Measurements from ENCODE around the gene SMARCC1. TPM values are rescaled to one million over a fixed set of nuclear protein-coding genes. Genes with fewer than 3 reads are reported as not detected.

The SMARCC1 gene
- total and polyA plus RNA-seq, 2 of the 4 experiments (the other 2 are of a cell fraction), result 18.6 to 39.6 TPM

- Histone ChIP-seq H4K91ac (ENCODE audit: insufficient read depth, low read depth, low read length) (no peak overlapping the region), H2BK15ac (ENCODE audit: low read depth, low read length) (no peak overlapping the region), H3K9me1 (ENCODE audit: insufficient read depth, low read length) (no peaks in the 10 kb centered on the region), H3K9ac (ENCODE audit: low read depth, low read length) (no peak overlapping the region), H3K14ac (replicated peaks; ENCODE audit: low read depth, low read length) (no peak overlapping the region), H3K27ac (ENCODE audit: insufficient read depth, low read length) (no peak overlapping the region), H2AK5ac (ENCODE audit: low read depth, low read length) (no peak overlapping the region), H4K8ac (ENCODE audit: low read depth in 2 of 2, low read length in 2 of 2) (no peak overlapping the region), H3K79me1 (ENCODE audit: low read depth in 1 of 2, low read length in 2 of 2) (no peaks in the 10 kb centered on the region), H3K27me3 (ENCODE audit: control insufficient read depth, insufficient read depth, low read length) (no peaks in the 10 kb centered on the region), H3K9me3 (ENCODE audit: control insufficient read depth, insufficient read depth, low read length) (peaks cover 5% of the 10 kb centered on the region), H2AK9ac (replicated peaks; ENCODE audit: low read depth, low read length, poor library complexity) (no peak overlapping the region), H4K5ac (ENCODE audit: low read depth, low read length) (no peak overlapping the region), H3K4me3 (ENCODE audit: insufficient read depth, low read depth, low read length) (no peak overlapping the region), H3K56ac (ENCODE audit: extremely low read depth, insufficient read depth, low read length) (no peak overlapping the region), H3K4ac (ENCODE audit: low read depth, low read length) (no peak overlapping the region), H4K20me1 (ENCODE audit: insufficient read depth, low read length) (no peaks in the 10 kb centered on the region), H3K4me2 (ENCODE audit: low read depth, low read length) (no peak overlapping the region), H2BK20ac (ENCODE audit: low read depth, low read length) (no peak overlapping the region), H2BK5ac (ENCODE audit: low read depth, low read length, poor library complexity, severe bottlenecking) (no peak overlapping the region), H3K23ac (ENCODE audit: low read depth, low read length) (no peak overlapping the region), H2AFZ (replicated peaks; ENCODE audit: low read length, poor library complexity) (no peak overlapping the region), H2BK120ac (ENCODE audit: low read depth, low read length) (no peak overlapping the region), H3K18ac (ENCODE audit: low read depth, low read length) (no peak overlapping the region), H3K36me3 (ENCODE audit: control insufficient read depth, insufficient read depth, low read length) (no peaks in the 10 kb centered on the region), H3K4me1 (ENCODE audit: control insufficient read depth, insufficient read depth, low read length) (no peaks in the 10 kb centered on the region; the same call in 1 of the 2 replicates)
- in situ Hi-C loops (cut with MboI; ENCODE audit: low sequenced_read_pairs), result no loop called here
- ATAC-seq (ENCODE audit: low read depth) (no peak), DNase-seq (no peak)
- WGBS, 2 experiments (ENCODE audit: extremely low coverage in 2 of 2, insufficient read length in 1 of 2), result 80% methylated on average over 1 of the region's 4 CpGs; no CpG with 5 or more reads in 1 of the 2 experiments
- BruUV-seq (replicated peaks), result no TSS peak
- ChIA-PET POLR2A (ENCODE audit: unreplicated experiment) (no interaction called here), CTCF (no interaction called here)
- dilution Hi-C loops (cut with HindIII; ENCODE audit: low sequenced_read_pairs, unreplicated experiment), result no loop called here
- intact Hi-C loops (cut with micrococcal nuclease), result no loop called here
- TF ChIP-seq BHLHE40 (IDR thresholded peaks at IDR 0.05; ENCODE audit: low read depth, low read length) (no peak), CHD1 (IDR thresholded peaks at IDR 0.05; ENCODE audit: low read depth, low read length) (no peak), CEBPB (IDR thresholded peaks at IDR 0.05; ENCODE audit: low read depth, low read length) (no peak), NFE2L2 (IDR thresholded peaks at IDR 0.05; ENCODE audit: low read depth, low read length) (no peak), SMC3 (IDR thresholded peaks at IDR 0.05; ENCODE audit: low read depth, low read length) (no peak), CTCF (conservative IDR thresholded peaks at IDR 0.05; ENCODE audit: low read depth, low read length) (no peak), FOS (IDR thresholded peaks at IDR 0.05; ENCODE audit: low read depth, low read length) (no peak)
Measured at GRCh38 chr3:47794544-47794943, 12.9 kb upstream of the SMARCC1 start.
